HG02943 (cell line): ENCODE results near the gene LENG1.

ENCODE experiments used
- ATAC-seq: cut with Tn5 transposase; IDR thresholded peaks from one replicate; pipeline ENCODE4 v1.9.1; 2021; ENCODE audit warnings: mild to moderate bottlenecking, low read depth, moderate library complexity; ENCODE audit not compliant: unreplicated experiment

Gene LENG1

GRCh38 chr19:54165222-54165621 lies 5.7 kb upstream of the LENG1 start:
- no peak for ATAC-seq

- ATAC-seq: no peak
These were observed 5.0 kb upstream of the LENG1 start for GRCh38 chr19:54164369-54165068.

GRCh38 chr19:54162884-54163283 lies 3.4 kb upstream of the LENG1 start:
- no peak for ATAC-seq

DNA sequence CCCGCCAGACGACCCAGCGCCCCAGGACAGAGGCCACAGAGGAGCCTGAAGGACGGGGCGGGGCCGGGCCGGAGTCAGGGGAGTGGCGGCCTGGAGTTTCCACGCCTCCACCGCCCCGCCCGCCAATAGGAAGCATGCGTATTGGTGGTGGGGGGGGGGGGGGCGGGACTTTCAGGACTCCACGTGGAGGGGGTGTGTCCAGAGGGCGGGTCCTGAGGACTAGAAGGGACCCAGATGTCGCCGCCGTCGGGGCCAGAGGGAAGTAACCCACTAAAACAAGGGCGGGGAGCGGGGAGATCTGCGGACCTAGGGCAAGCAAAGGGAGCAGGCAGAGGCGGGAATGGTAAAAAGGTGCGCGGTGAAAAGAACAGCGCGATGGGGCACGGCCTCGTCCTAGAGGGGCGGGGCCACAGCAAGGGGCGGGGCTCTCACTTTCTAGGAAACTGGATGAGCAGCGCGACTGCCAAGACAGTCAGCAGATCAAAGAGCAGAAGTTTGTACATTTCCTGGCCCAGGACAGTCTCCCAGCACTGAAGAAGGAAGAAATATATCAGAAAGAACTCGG lies 2.8 kb upstream of the LENG1 start:
- ATAC-seq: no peak

GRCh38 chr19:54160854-54161253 lies 1.3 kb upstream of the LENG1 start:
- ATAC-seq: no peak

DNA sequence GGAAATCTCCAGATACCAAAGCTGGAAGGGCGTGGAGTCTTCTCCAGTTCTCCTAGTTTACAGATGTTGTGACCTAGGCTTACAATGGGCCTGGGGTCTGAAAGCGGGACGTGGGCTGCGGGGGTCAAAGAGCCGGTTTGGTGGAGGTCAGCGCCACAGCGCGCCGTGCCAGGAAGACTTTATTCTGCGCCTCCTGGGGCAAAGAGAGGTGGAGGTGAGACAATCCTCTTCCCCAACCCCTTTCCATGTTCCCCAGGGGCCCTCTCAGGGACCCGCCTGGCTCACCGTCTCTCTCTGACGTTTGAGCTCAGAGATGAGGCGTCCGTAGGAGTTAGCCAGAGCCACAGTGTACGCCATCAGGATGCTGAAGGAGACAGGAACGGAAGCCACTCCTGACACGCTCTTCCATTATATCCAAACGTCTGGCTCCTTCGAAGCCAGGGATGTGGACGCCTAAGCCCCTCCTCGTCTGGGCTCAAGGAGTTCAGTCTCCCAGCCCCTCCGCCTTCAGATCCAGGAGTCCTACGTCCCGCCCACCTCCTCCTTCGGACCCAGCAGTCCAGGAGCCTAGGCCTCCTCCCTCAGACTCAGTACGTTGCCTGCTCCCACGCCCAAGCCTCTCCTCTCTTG lies 776 bp upstream of the LENG1 start:
- peak; percentile 1 for ATAC-seq

GRCh38 chr19:54158812-54159351 lies 639 bp downstream of the LENG1 start:
- ATAC-seq: no peak

GRCh38 chr19:54156953-54157352 lies 2.6 kb downstream of the LENG1 start:
- no peak for ATAC-seq

- ATAC-seq: no peak
These were observed 3.0 kb downstream of the LENG1 start for GRCh38 chr19:54156490-54156889.

GRCh38 chr19:54155694-54156093 lies 3.8 kb downstream of the LENG1 start:
- no peak for ATAC-seq

GRCh38 chr19:54154603-54155345 lies 4.7 kb downstream of the LENG1 start:
- ATAC-seq: no peak

- no peak for ATAC-seq
These were observed 5.7 kb downstream of the LENG1 start for GRCh38 chr19:54153731-54154326.

DNA sequence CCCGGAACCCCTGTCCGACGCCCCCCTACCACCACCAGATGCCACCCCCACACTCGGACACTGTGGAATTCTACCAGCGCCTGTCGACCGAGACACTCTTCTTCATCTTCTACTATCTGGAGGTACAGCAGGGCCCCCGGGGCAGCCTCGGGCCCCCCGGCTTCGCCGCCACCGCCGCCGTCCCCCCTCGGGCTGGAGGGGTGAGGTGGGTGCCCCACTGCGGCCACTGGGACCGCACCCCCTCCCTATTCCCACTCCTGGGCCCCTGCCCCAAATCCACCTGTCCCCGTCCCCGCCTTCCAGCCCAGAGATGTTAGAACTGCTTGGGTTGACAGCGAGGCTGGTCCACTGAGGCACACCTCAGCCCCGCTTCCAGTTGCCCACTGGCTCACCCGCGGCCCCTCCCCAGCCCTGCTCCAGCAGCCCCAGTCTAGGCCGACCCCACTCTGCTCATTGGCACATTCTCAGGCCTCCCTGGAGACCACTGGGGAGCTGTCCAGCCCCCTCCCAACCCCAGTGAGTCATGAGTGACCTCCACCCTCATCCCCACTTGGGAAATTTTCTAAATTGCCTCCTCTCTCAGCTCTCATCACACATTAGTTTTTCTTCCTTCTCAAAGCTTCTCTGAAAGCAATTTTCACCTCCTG lies 6.5 kb downstream of the LENG1 start:
- no peak for ATAC-seq

DNA sequence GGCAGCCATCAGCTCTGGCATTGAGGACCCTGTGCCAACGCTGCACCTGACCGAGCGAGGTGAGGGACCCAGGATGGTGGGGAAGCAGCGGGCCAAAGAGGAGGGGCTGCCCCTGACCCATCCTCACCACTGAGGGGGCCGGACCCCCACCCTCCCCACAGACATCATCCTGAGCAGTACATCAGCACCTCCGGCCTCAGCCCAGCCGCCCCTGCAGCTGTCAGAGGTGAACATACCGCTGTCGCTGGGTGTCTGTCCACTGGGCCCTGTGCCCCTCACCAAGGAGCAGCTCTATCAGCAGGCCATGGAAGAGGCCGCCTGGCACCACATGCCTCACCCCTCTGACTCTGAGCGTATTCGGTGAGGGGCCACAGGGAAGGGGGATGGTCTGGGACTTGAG lies 7.3 kb downstream of the LENG1 start:
- ATAC-seq: no peak

- ATAC-seq: no peak
These were observed 8.0 kb downstream of the LENG1 start for GRCh38 chr19:54151362-54152035.

DNA sequence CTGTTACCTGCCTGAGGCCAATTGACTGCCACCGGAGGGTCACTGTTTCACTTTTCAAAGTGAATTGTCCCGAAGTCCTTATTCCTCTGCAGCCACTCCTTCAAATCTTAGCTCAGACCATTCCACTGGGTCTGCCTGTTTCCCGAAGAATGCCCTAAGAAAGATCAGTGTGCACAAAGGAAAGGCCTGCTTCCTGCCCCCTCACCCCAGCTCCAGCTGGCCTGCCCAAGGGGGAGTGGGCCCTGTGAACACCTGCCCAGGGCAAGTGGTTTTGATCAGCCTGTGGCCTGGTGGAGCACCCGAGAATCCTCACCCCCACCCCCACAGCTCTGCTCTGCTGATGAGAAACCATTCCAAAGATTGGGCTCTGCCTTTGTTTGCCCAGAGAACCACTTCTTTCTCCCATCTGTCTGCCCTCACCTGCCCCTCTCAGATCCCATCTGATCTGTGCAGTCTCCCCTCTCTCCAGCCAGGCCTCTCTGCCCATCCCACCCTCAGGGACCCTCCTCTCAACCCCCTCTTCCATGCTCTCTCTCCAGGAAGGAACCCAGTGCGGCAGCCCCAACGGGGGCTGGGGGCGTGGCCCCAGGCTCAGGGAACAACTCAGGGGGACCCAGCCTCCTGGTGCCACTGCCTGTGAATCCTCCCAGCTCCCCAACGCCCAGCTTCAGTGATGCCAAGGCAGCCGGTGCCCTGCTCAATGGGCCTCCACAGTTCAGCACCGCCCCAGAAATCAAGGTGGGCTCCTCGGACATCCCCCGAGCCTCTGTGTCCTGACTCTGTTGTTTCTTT lies 10.3 kb downstream of the LENG1 start:
- ATAC-seq: no peak

DNA sequence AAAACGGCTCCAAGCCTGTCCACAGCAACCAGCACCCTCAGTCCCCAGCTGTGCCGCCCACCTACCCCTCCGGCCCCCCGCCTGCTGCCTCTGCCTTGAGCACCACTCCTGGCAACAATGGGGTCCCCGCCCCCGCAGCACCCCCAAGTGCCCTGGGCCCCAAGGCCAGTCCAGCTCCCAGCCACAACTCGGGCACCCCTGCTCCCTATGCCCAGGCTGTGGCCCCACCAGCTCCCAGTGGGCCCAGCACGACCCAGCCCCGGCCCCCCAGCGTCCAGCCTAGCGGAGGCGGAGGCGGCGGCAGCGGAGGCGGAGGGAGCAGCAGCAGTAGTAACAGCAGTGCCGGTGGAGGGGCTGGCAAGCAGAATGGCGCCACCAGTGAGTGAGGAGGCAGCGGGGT lies 11.4 kb downstream of the LENG1 start:
- ATAC-seq: no peak

DNA sequence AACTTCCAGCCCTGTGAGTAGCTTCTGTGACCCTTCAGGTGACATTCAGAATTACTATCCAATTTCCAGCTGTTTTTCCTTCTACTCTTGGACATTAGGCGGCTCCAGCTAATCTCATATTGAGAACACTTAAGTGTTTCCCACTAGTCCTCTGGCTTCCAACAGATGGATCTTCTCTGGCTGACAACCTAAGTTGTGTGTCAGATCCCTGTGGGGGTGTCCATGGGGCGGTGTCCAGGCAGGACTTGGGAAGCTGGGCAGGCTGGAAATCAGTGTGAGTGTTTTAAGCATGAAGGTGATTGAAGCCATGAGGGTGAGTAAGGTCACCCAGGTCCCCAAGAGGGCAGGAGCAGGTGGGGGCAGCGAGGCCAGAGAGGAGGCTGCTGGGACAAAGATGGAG lies 11.8 kb downstream of the LENG1 start:
- no peak for ATAC-seq
